ENCODE results near the gene BCKDHB.

DNA sequence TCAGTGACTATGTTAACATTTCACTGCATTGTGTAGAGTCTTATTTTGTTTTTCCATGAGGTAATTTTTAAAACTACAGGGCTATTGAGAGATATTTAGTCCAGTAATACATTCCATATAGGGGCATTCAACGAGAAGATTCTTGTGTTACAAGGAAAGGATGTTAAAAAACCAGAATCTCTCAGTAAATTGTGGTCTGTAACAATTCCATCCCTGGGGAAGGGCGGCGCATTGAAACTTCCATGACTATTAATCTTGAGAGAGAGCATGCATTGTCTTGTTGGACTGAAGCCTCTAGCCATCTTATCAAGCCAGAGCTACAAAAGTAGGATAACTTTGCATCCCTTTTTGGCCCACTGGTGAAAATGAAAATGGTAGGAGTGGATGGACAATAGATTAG lies 119.7 kb downstream of the BCKDHB start:
- TF ChIP-seq POLR2AphosphoS5 (IDR thresholded peaks at IDR 0.05) (no peak), POLR2A (IDR thresholded peaks at IDR 0.05) (no peak)
